B cell (primary cell): Measurements from ENCODE around the gene PCDHA7.

Experiments
- EZH2 ChIP-seq: IDR thresholded peaks from 2 replicates; pipeline ENCODE4 v1.6.1; 2012; ENCODE audit warnings: borderline replicate concordance, low read depth, mild to moderate bottlenecking, moderate library complexity, low read length; ENCODE audit not compliant: insufficient read depth, poor library complexity, severe bottlenecking
- TF ChIP-seq, protein P1 (sequence below): fragments of 200-600 bp; IDR thresholded peaks from one replicate; pipeline ENCODE4 v1.8.0; 2022; ENCODE audit warnings: antibody characterized with exemption, mild to moderate bottlenecking

DNA sequence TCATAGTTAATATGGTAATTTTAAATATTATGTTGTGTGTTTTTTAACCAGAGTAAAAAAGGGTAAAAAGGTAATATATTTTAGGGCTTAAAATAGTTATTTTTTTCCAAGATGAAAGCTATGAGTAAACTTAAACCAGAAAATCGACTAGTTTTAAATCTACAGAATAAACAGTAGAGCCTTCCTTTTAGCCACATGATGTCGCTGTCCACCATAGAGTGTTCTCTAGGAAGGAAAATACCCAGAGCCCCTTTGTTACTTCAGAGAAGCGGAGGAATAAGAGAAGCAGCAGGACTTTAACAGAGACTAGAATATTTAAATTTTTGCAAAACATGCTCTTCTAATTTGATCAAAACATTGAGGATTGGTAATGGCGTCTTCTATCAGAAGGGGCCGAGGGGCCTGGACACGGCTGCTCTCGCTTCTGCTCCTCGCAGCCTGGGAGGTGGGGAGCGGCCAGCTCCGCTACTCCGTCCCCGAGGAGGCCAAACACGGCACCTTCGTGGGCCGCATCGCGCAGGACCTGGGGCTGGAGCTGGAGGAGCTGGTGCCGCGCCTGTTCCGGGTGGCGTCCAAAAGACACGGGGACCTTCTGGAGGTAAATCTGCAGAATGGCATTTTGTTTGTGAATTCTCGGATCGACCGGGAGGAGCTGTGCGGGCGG is 39.3 kb upstream of the PCDHA7 start, which contains the start of gene PCDHA2:
- no peak for TF ChIP-seq EZH2
- TF ChIP-seq, protein P1, sequence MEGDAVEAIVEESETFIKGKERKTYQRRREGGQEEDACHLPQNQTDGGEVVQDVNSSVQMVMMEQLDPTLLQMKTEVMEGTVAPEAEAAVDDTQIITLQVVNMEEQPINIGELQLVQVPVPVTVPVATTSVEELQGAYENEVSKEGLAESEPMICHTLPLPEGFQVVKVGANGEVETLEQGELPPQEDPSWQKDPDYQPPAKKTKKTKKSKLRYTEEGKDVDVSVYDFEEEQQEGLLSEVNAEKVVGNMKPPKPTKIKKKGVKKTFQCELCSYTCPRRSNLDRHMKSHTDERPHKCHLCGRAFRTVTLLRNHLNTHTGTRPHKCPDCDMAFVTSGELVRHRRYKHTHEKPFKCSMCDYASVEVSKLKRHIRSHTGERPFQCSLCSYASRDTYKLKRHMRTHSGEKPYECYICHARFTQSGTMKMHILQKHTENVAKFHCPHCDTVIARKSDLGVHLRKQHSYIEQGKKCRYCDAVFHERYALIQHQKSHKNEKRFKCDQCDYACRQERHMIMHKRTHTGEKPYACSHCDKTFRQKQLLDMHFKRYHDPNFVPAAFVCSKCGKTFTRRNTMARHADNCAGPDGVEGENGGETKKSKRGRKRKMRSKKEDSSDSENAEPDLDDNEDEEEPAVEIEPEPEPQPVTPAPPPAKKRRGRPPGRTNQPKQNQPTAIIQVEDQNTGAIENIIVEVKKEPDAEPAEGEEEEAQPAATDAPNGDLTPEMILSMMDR: no peak
